Measurements from ENCODE around the gene AFF1.

The AFF1 gene

GRCh38 chr4:87150498-87151261, 215.9 kb downstream of the AFF1 start:
- DNase-seq (ENCODE audit: low read depth in 3 of 3), result peak in 2 of 3 experiments; percentile 18 to 63

GRCh38 chr4:87151730-87152129, 216.9 kb downstream of the AFF1 start:
- no peak for DNase-seq (ENCODE audit: low read depth in 3 of 3)

- no peak for DNase-seq (ENCODE audit: low read depth in 3 of 3)
Measured at GRCh38 chr4:87152310-87153041, 217.7 kb downstream of the AFF1 start.

GRCh38 chr4:87153078-87153870, 218.5 kb downstream of the AFF1 start:
- DNase-seq (ENCODE audit: low read depth in 3 of 3), result no peak

GRCh38 chr4:87165892-87166291, 231.1 kb downstream of the AFF1 start:
- DNase-seq (ENCODE audit: low read depth in 3 of 3), result no peak

GRCh38 chr4:87166296-87166854, 231.6 kb downstream of the AFF1 start:
- DNase-seq (ENCODE audit: low read depth in 3 of 3), result no peak

GRCh38 chr4:87171944-87172343, 237.1 kb downstream of the AFF1 start:
- no peak for DNase-seq (ENCODE audit: low read depth in 3 of 3)

GRCh38 chr4:87174672-87175071, 239.9 kb downstream of the AFF1 start:
- no peak for DNase-seq (ENCODE audit: low read depth in 3 of 3)

- no peak for DNase-seq (ENCODE audit: low read depth in 3 of 3)
Measured at GRCh38 chr4:87179751-87180150, 244.9 kb downstream of the AFF1 start.

GRCh38 chr4:87180767-87181166, 246.0 kb downstream of the AFF1 start:
- DNase-seq (ENCODE audit: low read depth in 3 of 3), result no peak

- no peak for DNase-seq (ENCODE audit: low read depth in 3 of 3)
Measured at GRCh38 chr4:87185146-87185870, 250.5 kb downstream of the AFF1 start.

- DNase-seq (ENCODE audit: low read depth in 3 of 3), result no peak
Measured at GRCh38 chr4:87188048-87188447, 253.2 kb downstream of the AFF1 start.

GRCh38 chr4:87188932-87189331, 254.1 kb downstream of the AFF1 start:
- DNase-seq (ENCODE audit: low read depth in 3 of 3), result no peak

All from stimulated activated CD4-positive, alpha-beta T cell treated with anti-CD3 and anti-CD28 coated beads, TNF-alpha, amount 100 ng/mL, for 24 hours (primary cell).